ENCODE results near the gene TMEM205. TPM values are rescaled to one million over a fixed set of nuclear protein-coding genes. Genes with fewer than 3 reads are reported as not detected.
A peak's percentile ranks its signal among the peaks of the same experiment; 100 is the strongest.

The TMEM205 gene
- total RNA-seq, 1 experiment from 2014 or later = 82.0 TPM

- intact Hi-C loops (cut with micrococcal nuclease; ENCODE audit: unreplicated experiment) = loop anchor here (1.0 to 10.0 kb wide), 2 partner anchors 49 to 149 kb away; no protein-coding TSS in a partner anchor
- H3K36me3 Mint-ChIP-seq (ENCODE audit: insufficient read depth, unreplicated experiment) = peaks cover 6% of the 10 kb centered on the region
- CTCF ChIA-PET = interaction anchor here (0.7 to 1.8 kb wide), 2 partner anchors 79 to 173 kb away, joined by 4 to 5 read pairs; partner anchors contain the start of gene SWSAP1
- H3K27ac Mint-ChIP-seq (ENCODE audit: unreplicated experiment) = no peak within 1 kb of the TSS
- no peaks in the 10 kb centered on the region for H3K9me3 Mint-ChIP-seq (ENCODE audit: low read depth, unreplicated experiment)
- no peak for DNase-seq
- no peak for TF ChIP-seq CTCF (IDR thresholded peaks at IDR 0.05; ENCODE audit: unreplicated experiment)
- H3K27me3 Mint-ChIP-seq (ENCODE audit: unreplicated experiment) = no peaks in the 10 kb centered on the region
- peaks cover 23% of the 10 kb centered on the region for H3K4me1 Mint-ChIP-seq (ENCODE audit: low read depth, unreplicated experiment)
- H3K4me3 Mint-ChIP-seq (ENCODE audit: low read depth, unreplicated experiment) = no peak within 1 kb of the TSS
- BruUV-seq (replicated peaks) = no TSS peak
Measured at GRCh38 chr19:11295665-11296245, 50.3 kb downstream of the TMEM205 start, which contains the start of gene TSPAN16. Gene TSPAN16 (plus strand): TSS chr19:11296160. CDS start chr19:11296298, 138 bp downstream.

GRCh38 chr19:11295180-11295579, 50.9 kb downstream of the TMEM205 start:
- intact Hi-C loops (cut with micrococcal nuclease; ENCODE audit: unreplicated experiment) = loop anchor here (1.0 to 10.0 kb wide), 2 partner anchors 49 to 150 kb away; no protein-coding TSS in a partner anchor
- H3K27ac Mint-ChIP-seq (ENCODE audit: unreplicated experiment) = no peak overlapping the region
- TF ChIP-seq CTCF (IDR thresholded peaks at IDR 0.05; ENCODE audit: unreplicated experiment) = no peak
- peaks cover 23% of the 10 kb centered on the region for H3K4me1 Mint-ChIP-seq (ENCODE audit: low read depth, unreplicated experiment)
- no peak overlapping the region for H3K4me3 Mint-ChIP-seq (ENCODE audit: low read depth, unreplicated experiment)
- H3K36me3 Mint-ChIP-seq (ENCODE audit: insufficient read depth, unreplicated experiment) = peaks cover 6% of the 10 kb centered on the region
- H3K9me3 Mint-ChIP-seq (ENCODE audit: low read depth, unreplicated experiment) = no peaks in the 10 kb centered on the region
- CTCF ChIA-PET = interaction anchor here (0.7 kb wide), 1 partner anchor 173 kb away, joined by 4 read pairs; no protein-coding TSS in a partner anchor
- no peak for DNase-seq
- no TSS peak for BruUV-seq (replicated peaks)
- no peaks in the 10 kb centered on the region for H3K27me3 Mint-ChIP-seq (ENCODE audit: unreplicated experiment)

GRCh38 chr19:11293433-11294389, 52.4 kb downstream of the TMEM205 start:
- Mint-ChIP-seq H3K4me3 (ENCODE audit: low read depth, unreplicated experiment) (peak overlapping the region; percentile 51), H3K9me3 (ENCODE audit: low read depth, unreplicated experiment) (no peaks in the 10 kb centered on the region), H3K27ac (ENCODE audit: unreplicated experiment) (no peak overlapping the region), H3K4me1 (ENCODE audit: low read depth, unreplicated experiment) (peaks cover 23% of the 10 kb centered on the region), H3K27me3 (ENCODE audit: unreplicated experiment) (no peaks in the 10 kb centered on the region), H3K36me3 (ENCODE audit: insufficient read depth, unreplicated experiment) (peaks cover 6% of the 10 kb centered on the region)
- intact Hi-C loops (cut with micrococcal nuclease; ENCODE audit: unreplicated experiment) = loop anchor here (5.0 to 10.0 kb wide), 2 partner anchors 89 to 151 kb away; partner anchors contain the start of gene EPOR
- no TSS peak for BruUV-seq (replicated peaks)
- CTCF ChIA-PET = interaction anchor here (0.6 to 1.1 kb wide), 19 partner anchors 21 to 1998 kb away, joined by 3 to 18 read pairs (median 5); partner anchors contain the start of genes CCDC159, ODAD3, PRKCSH and RAB3D
- peak; percentile 94 for DNase-seq
- TF ChIP-seq CTCF (IDR thresholded peaks at IDR 0.05; ENCODE audit: unreplicated experiment) = peak; percentile 81

Other genes with a start within 250 kb of the TMEM205 start
- 31.8 and 36.4 TPM in 2 replicates for gene SPC24, start 190.5 kb downstream of the TMEM205 start, total RNA-seq (2022)
- gene KANK2, start 148.7 kb downstream of the TMEM205 start, total RNA-seq (2022) = 27.8 and 31.2 TPM in 2 replicates
- gene ANGPTL8, start 106.6 kb downstream of the TMEM205 start, total RNA-seq (2022) = not detected in 2 replicates
- gene DOCK6, start 83.7 kb downstream of the TMEM205 start, total RNA-seq (2022) = 54.8 and 63.6 TPM in 2 replicates
- gene TSPAN16, start 50.1 kb downstream of the TMEM205 start, total RNA-seq (2022) = not detected in 2 replicates
- 7.1 and 10.0 TPM in 2 replicates for gene RAB3D, start 6.6 kb downstream of the TMEM205 start, total RNA-seq (2022)
- 11.8 and 13.2 TPM in 2 replicates for gene CCDC159, start 251 bp upstream of the TMEM205 start, total RNA-seq (2022)
- gene PLPPR2, start 9.2 kb upstream of the TMEM205 start, total RNA-seq (2022) = 7.8 and 8.2 TPM in 2 replicates
- 1.7 and 2.0 TPM in 2 replicates for gene SWSAP1, start 28.4 kb upstream of the TMEM205 start, total RNA-seq (2022)
- 5.9 and 6.1 TPM in 2 replicates for gene EPOR, start 38.0 kb upstream of the TMEM205 start, total RNA-seq (2022)
- 83.1 and 84.1 TPM in 2 replicates for gene RGL3, start 73.0 kb upstream of the TMEM205 start, total RNA-seq (2022)
- gene ODAD3, start 88.9 kb upstream of the TMEM205 start, total RNA-seq (2022) = not detected in 2 replicates
- gene PRKCSH, start 89.4 kb upstream of the TMEM205 start, total RNA-seq (2022) = 298 and 318 TPM in 2 replicates
- gene ELAVL3, start 134.8 kb upstream of the TMEM205 start, total RNA-seq (2022) = not detected in 2 replicates
- 8.8 and 9.5 TPM in 2 replicates for gene ZNF653, start 159.6 kb upstream of the TMEM205 start, total RNA-seq (2022)
- gene ECSIT, start 182.9 kb upstream of the TMEM205 start, total RNA-seq (2022) = 19.3 and 22.1 TPM in 2 replicates
- not detected in 2 replicates for gene CNN1, start 192.6 kb upstream of the TMEM205 start, total RNA-seq (2022)
- 36.5 and 38.3 TPM in 2 replicates for gene ELOF1, start 213.0 kb upstream of the TMEM205 start, total RNA-seq (2022)
- gene ACP5, start 231.4 kb upstream of the TMEM205 start, total RNA-seq (2022) = 0.94 and 2.2 TPM in 2 replicates

Measured in Calu3 (cell line).